ENCODE data around the gene SIRT4. TPM values are rescaled to one million over a fixed set of nuclear protein-coding genes. Genes with fewer than 3 reads are reported as not detected.
A peak's percentile ranks its signal among the peaks of the same experiment; 100 is the strongest.

Gene SIRT4
- total RNA-seq, 1 experiment from 2014 or later: 2.1 TPM

GRCh38 chr12:120290609-120291305 is 11.4 kb upstream of the SIRT4 start:
- no peak overlapping the region for H3K9ac ChIP-seq (ENCODE audit: extremely low read depth, insufficient read length, low read length)
- H4K91ac ChIP-seq (ENCODE audit: insufficient read length, low read depth, low read length): no peak overlapping the region
- no peaks in the 10 kb centered on the region for H3K36me3 Mint-ChIP-seq (ENCODE audit: insufficient read depth in 1 of 3, low read depth in 3 of 3)

More at GRCh38 chr12:120290609-120291305, 11.4 kb upstream of the SIRT4 start:
- H2BK120ac ChIP-seq (ENCODE audit: low read depth, low read length, poor library complexity, severe bottlenecking): peak overlapping the region; percentile 29
- H2BK12ac ChIP-seq (ENCODE audit: insufficient read length, low read depth, low read length): no peak overlapping the region
- H3K9me3 Mint-ChIP-seq: no peaks in the 10 kb centered on the region
- H3K79me2 ChIP-seq (ENCODE audit: insufficient read depth, low read length): no peaks in the 10 kb centered on the region
- H2BK20ac ChIP-seq (ENCODE audit: low read depth, low read length, poor library complexity, severe bottlenecking): no peak overlapping the region
- no peaks in the 10 kb centered on the region for H3K9me3 ChIP-seq (ENCODE audit: control insufficient read depth, low read depth, low read length)
- H2AFZ ChIP-seq (ENCODE audit: low read length): no peak overlapping the region
- no peak overlapping the region for H3T11ph ChIP-seq (ENCODE audit: low read length)
- no peak overlapping the region for H2BK5ac ChIP-seq (ENCODE audit: insufficient read length, low read length)
- peak; percentile 71 for DNase-seq
- peak overlapping the region; percentile 35 for H3K4me2 ChIP-seq (ENCODE audit: insufficient read depth, insufficient read length, low read length)
- H3K18ac ChIP-seq (ENCODE audit: insufficient read length, low read depth, low read length): peak overlapping the region; percentile 35
- H3K27ac Mint-ChIP-seq: no peak overlapping the region; a peak in 3 of 7 replicates
- no peaks in the 10 kb centered on the region for H4K20me1 ChIP-seq (ENCODE audit: control insufficient read depth, insufficient read depth, insufficient read length)
- H3K4ac ChIP-seq (ENCODE audit: low read depth, low read length): no peak overlapping the region
- H3K56ac ChIP-seq (ENCODE audit: insufficient read length, low read depth, low read length): no peak overlapping the region
- H4K8ac ChIP-seq (replicated peaks; ENCODE audit: insufficient read length, low read depth, low read length): no peak overlapping the region
- H3K4me1 Mint-ChIP-seq: peaks cover 14 to 16% of the 10 kb centered on the region in 2 experiments
- H2AK5ac ChIP-seq (ENCODE audit: insufficient read length, low read length): no peak overlapping the region
- WGBS (ENCODE audit: extremely low coverage, insufficient read length, low lambda C conversion rate): no CpG with 5 or more reads among the region's 22 CpGs
- H2BK15ac ChIP-seq (ENCODE audit: low read depth, low read length): no peak overlapping the region
- H3K4me3 Mint-ChIP-seq: no peak overlapping the region; a peak in 2 of 5 replicates
- H3K27me3 Mint-ChIP-seq (ENCODE audit: low read depth): no peaks in the 10 kb centered on the region
- TF ChIP-seq CTCF (conservative IDR thresholded peaks at IDR 0.05): no peak
- H3K27ac ChIP-seq (ENCODE audit: insufficient read length, low read depth, low read length): peak overlapping the region; percentile 42
- peaks cover 8% of the 10 kb centered on the region for H3K23me2 ChIP-seq (ENCODE audit: insufficient read length, low read depth, low read length, poor library complexity, severe bottlenecking)
- H4K5ac ChIP-seq (ENCODE audit: insufficient read length, low read depth, low read length): no peak overlapping the region
- no peaks in the 10 kb centered on the region for H3K79me1 ChIP-seq (ENCODE audit: insufficient read depth, low read depth, low read length, poor library complexity, severe bottlenecking)
- peak overlapping the region; percentile 6; the same call in 1 of the 2 replicates for H3K14ac ChIP-seq (ENCODE audit: insufficient read depth, low read length)
- no peak overlapping the region for H3K23ac ChIP-seq (ENCODE audit: insufficient read length, low read depth, low read length)
- H3K4me1 ChIP-seq (ENCODE audit: insufficient read depth, low read length): no peaks in the 10 kb centered on the region
- no peaks in the 10 kb centered on the region for H3K27me3 ChIP-seq (ENCODE audit: insufficient read depth, low read length)

Data from H9 (cell line).